GM12878 (cell line): ENCODE results near the gene NFIX. TPM values are rescaled to one million over a fixed set of nuclear protein-coding genes. Genes with fewer than 3 reads are reported as not detected.

Experiments
- ASH2L ChIP-seq: fragments of 300-600, 200-600 bp; sonication (generic); IDR thresholded peaks from 2 replicates; pipeline ENCODE4 v1.6.1; 2017; ENCODE audit warnings: low read depth, mild to moderate bottlenecking, borderline replicate concordance
- BACH1 ChIP-seq: fragments of 450-650 bp; IDR thresholded peaks from 2 replicates; pipeline ENCODE4 v1.6.1; 2017; ENCODE audit warnings: mild to moderate bottlenecking, borderline replicate concordance
- BHLHE40 ChIP-seq, 2 experiments: fragments of 450-650 bp in 1 of 2; IDR thresholded peaks; 2 replicates each; pipeline ENCODE4 v1.6.1; 2011 to 2017; ENCODE audit warnings: low read depth in 2 of 2, borderline replicate concordance in 1 of 2, improper control_type of control experiment in 1 of 2, low read length in 1 of 2, mild to moderate bottlenecking in 1 of 2
- CBFB ChIP-seq: IDR thresholded peaks from 2 replicates; pipeline ENCODE4 v1.6.1; 2016; ENCODE audit warnings: antibody characterized with exemption, low read depth
- CREM ChIP-seq: IDR thresholded peaks from 2 replicates; pipeline ENCODE4 v1.6.1; 2014; ENCODE audit warnings: antibody characterized with exemption, low read depth
- EP300 ChIP-seq, 2 experiments: fragments of 150-350 bp in 1 of 2; IDR thresholded peaks; 2 replicates each; pipeline ENCODE4 v1.6.1; 2011 to 2012; ENCODE audit warnings: low read depth in 2 of 2, low read length in 2 of 2, borderline replicate concordance in 1 of 2, improper control_type of control experiment in 1 of 2, inconsistent platforms in 1 of 2; ENCODE audit not compliant: control insufficient read depth in 1 of 2
- EZH2 ChIP-seq: IDR thresholded peaks from 2 replicates; pipeline ENCODE4 v1.6.1; 2012; ENCODE audit warnings: low read depth, mild to moderate bottlenecking, control low read depth, inconsistent platforms, low read length, borderline replicate concordance; ENCODE audit not compliant: control insufficient read depth
- FOXK2 ChIP-seq: fragments of 450-650 bp; IDR thresholded peaks from 2 replicates; pipeline ENCODE4 v1.6.1; 2017; ENCODE audit warnings: mild to moderate bottlenecking, moderate library complexity
- JUNB ChIP-seq: IDR thresholded peaks from 2 replicates; pipeline ENCODE4 v1.6.1; 2016; ENCODE audit warnings: antibody characterized with exemption, mild to moderate bottlenecking
- LARP7 ChIP-seq: fragments of 450-650 bp; IDR thresholded peaks from 2 replicates; pipeline ENCODE4 v1.6.1; 2017; ENCODE audit warnings: mild to moderate bottlenecking
- NFIC ChIP-seq: IDR thresholded peaks from 2 replicates; pipeline ENCODE4 v1.6.1; 2012; ENCODE audit warnings: low read depth, mild to moderate bottlenecking, inconsistent platforms, low read length, moderate library complexity
- NFXL1 ChIP-seq: fragments of 450-650 bp; IDR thresholded peaks from 2 replicates; pipeline ENCODE4 v1.6.1; 2017; ENCODE audit warnings: antibody characterized with exemption, mild to moderate bottlenecking, borderline replicate concordance
- NR2C1 ChIP-seq: fragments of 450-650 bp; IDR thresholded peaks from 2 replicates; pipeline ENCODE4 v1.6.1; 2017; ENCODE audit warnings: antibody characterized with exemption, mild to moderate bottlenecking, moderate library complexity
- NRF1 ChIP-seq: conservative IDR thresholded peaks from 2 replicates; pipeline ENCODE4 v1.6.1; 2011; ENCODE audit warnings: mild to moderate bottlenecking, low read depth, low read length, improper control_type of control experiment
- PAX5 ChIP-seq: IDR thresholded peaks from 2 replicates; pipeline ENCODE4 v1.6.1; 2011; ENCODE audit warnings: low read depth, low read length, borderline replicate concordance
- PAX8 ChIP-seq: fragments of 450-650 bp; IDR thresholded peaks from 2 replicates; pipeline ENCODE4 v1.6.1; 2017; ENCODE audit warnings: mild to moderate bottlenecking, moderate library complexity
- SP1 ChIP-seq: IDR thresholded peaks from one replicate; pipeline ENCODE4 v1.6.1; 2011; ENCODE audit warnings: low read depth, low read length
- SREBF1 ChIP-seq: IDR thresholded peaks from 2 replicates; pipeline ENCODE4 v1.6.1; 2012; ENCODE audit warnings: mild to moderate bottlenecking, low read length
- TCF12 ChIP-seq: IDR thresholded peaks from 2 replicates; pipeline ENCODE4 v1.6.1; 2011; ENCODE audit warnings: low read depth, mild to moderate bottlenecking, low read length
- WRNIP1 ChIP-seq: IDR thresholded peaks from 2 replicates; pipeline ENCODE4 v1.6.1; 2011; ENCODE audit warnings: low read depth, low read length, improper control_type of control experiment, borderline replicate concordance
- YBX1 ChIP-seq: fragments of 450-650 bp; IDR thresholded peaks from 2 replicates; pipeline ENCODE4 v1.6.1; 2016; ENCODE audit warnings: antibody characterized with exemption
- ZBTB40 ChIP-seq: fragments of 450-650 bp; IDR thresholded peaks from 2 replicates; pipeline ENCODE4 v1.6.1; 2016; ENCODE audit warnings: mild to moderate bottlenecking, moderate library complexity, borderline replicate concordance
- ZNF622 ChIP-seq: fragments of 450-650 bp; IDR thresholded peaks from 2 replicates; pipeline ENCODE4 v1.6.1; 2017; ENCODE audit warnings: mild to moderate bottlenecking, inconsistent platforms
- polyA plus RNA-seq, 11 experiments: library from polyadenylated mRNA; depleted of rRNA in 4 of 11; unstranded in 6 of 11; stranded (reverse) in 5 of 11; fragments of >200 nt; fragmentation: Nextera tagmentation in 4 of 11; fragmentation: Illumina TruSeq in 1 of 11; extraction: Ambion mirVana in 4 of 11; extraction: Trizol in 1 of 11; gene quantifications; 1 replicate in 1 of 11; 2 replicates in 10 of 11; pipeline versions ENCODE4 v1.2.1 to v1.2.3, GENCODE V29; 2011 to 2016; ENCODE audit warnings: inconsistent platforms in 2 of 11, missing spikeins in 2 of 11, low read depth in 1 of 11
- total RNA-seq, 4 experiments: library from RNA; depleted of rRNA in 3 of 4; stranded (reverse); fragments of >200 nt in 3 of 4; fragmentation: Illumina TruSeq in 1 of 4; extraction: Trizol in 1 of 4; gene quantifications; 2 replicates each; pipeline versions ENCODE4 v1.2.1 to v1.2.3, GENCODE V29; 2013 to 2021
- TF ChIP-seq, protein P1 (sequence below): fragments of 150-350 bp; IDR thresholded peaks from 2 replicates; pipeline ENCODE4 v1.6.1; 2016; ENCODE audit warnings: low read depth, low read length

NFIX gene
- total and polyA plus RNA-seq, 10 of the 15 experiments (the other 5 are each of a cell fraction or from before 2014, with no cell fraction given) = 0.02 to 2.2 (median 0.28) TPM

DNA sequence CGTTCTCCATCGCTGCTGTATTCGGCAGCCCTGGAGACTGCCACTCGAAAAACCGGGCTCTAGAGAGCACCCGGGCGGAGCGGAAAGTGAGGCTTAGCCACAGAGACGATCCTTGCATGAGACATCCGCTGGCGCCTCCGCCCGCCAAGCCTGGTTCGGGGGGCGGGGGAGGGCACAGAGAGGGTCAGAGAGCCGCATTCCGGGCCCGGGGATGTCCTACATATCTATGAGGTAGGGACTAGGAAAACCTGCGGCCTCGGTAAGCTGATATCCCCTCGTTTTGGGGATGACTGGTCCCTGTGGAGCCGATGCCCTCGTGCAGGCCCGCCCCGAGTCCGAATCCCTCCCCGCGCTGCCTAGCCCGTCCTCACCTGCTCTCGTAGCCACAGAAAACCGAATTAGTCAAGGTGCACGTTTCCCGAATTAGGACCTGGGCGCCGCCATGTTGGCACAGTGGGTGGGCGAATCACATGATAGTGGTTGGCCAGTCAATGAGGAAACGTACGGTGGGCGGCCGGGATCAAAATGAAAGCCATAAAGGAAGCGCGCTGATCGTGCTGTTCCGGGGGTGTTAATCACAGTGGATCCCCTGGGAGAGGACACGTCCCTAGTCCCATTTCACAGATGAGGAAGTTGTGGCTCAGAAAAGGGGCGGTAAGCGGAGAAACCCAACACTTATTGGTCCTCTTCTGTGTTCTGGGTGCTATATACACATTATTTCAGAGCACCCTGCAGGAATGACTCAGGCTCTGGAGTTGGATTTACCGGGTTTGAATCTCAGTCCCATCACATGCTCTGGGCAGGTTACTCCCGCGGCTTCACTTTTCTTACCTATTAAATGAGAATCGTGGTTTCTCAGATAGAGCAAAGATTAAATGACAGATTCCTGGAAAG is 121.3 kb downstream of the NFIX start, which contains the start of gene TRMT1 (continued):
- TF ChIP-seq ZBTB40 (peak; percentile 69; the same call in 1 of the 2 replicates), NFIC (peak; percentile 86), NFXL1 (0 out of 2 replicates have a peak, but pooled peaks have one; percentile 22), BACH1 (no peak), ASH2L (no peak), NRF1 (no peak), CBFB (peak; percentile 93), FOXK2 (peak; percentile 65; the same call in 1 of the 2 replicates), JUNB (no peak), TCF12 (0 out of 2 replicates have a peak, but pooled peaks have one; percentile 32), NR2C1 (0 out of 2 replicates have a peak, but pooled peaks have one; percentile 14), ZNF622 (no peak), EZH2 (no peak), YBX1 (0 out of 2 replicates have a peak, but pooled peaks have one; percentile 42), SREBF1 (no peak), SP1 (peak; percentile 79), WRNIP1 (peak; percentile 40; the same call in 1 of the 2 replicates), PAX8 (no peak), PAX5 (no peak), CREM (no peak; the same call in none of the 2 replicates), BHLHE40 (IDR thresholded peaks at IDR 0.05; ENCODE audit: borderline replicate concordance in 1 of 2, low read depth in 2 of 2, low read length in 1 of 2) (peak; percentile 83 to 85), EP300 (IDR thresholded peaks at IDR 0.05; ENCODE audit: borderline replicate concordance in 1 of 2, control insufficient read depth in 1 of 2, low read depth in 2 of 2, low read length in 2 of 2) (peak in 1 of 2 experiments; percentile 37; a peak in 1 of 4 replicates), LARP7 (no peak; the same call in 1 of the 2 replicates)
- TF ChIP-seq, protein P1, sequence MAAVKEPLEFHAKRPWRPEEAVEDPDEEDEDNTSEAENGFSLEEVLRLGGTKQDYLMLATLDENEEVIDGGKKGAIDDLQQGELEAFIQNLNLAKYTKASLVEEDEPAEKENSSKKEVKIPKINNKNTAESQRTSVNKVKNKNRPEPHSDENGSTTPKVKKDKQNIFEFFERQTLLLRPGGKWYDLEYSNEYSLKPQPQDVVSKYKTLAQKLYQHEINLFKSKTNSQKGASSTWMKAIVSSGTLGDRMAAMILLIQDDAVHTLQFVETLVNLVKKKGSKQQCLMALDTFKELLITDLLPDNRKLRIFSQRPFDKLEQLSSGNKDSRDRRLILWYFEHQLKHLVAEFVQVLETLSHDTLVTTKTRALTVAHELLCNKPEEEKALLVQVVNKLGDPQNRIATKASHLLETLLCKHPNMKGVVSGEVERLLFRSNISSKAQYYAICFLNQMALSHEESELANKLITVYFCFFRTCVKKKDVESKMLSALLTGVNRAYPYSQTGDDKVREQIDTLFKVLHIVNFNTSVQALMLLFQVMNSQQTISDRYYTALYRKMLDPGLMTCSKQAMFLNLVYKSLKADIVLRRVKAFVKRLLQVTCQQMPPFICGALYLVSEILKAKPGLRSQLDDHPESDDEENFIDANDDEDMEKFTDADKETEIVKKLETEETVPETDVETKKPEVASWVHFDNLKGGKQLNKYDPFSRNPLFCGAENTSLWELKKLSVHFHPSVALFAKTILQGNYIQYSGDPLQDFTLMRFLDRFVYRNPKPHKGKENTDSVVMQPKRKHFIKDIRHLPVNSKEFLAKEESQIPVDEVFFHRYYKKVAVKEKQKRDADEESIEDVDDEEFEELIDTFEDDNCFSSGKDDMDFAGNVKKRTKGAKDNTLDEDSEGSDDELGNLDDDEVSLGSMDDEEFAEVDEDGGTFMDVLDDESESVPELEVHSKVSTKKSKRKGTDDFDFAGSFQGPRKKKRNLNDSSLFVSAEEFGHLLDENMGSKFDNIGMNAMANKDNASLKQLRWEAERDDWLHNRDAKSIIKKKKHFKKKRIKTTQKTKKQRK = no peak; the same call in 1 of the 2 replicates
